ENCODE measurements around the gene CDR2.
"Not testable (repeated sequence)": the region's sequence is repeated elsewhere in the genome, so short reads cannot be mapped to it uniquely, and the experiment has no call there.

Gene CDR2

GRCh38 chr16:22375963-22376640 is 1.7 kb upstream of the CDR2 start:
- DNase-seq (ENCODE audit: low spot score), result no peak

GRCh38 chr16:22375117-22375962 is 921 bp upstream of the CDR2 start:
- peak; percentile 18 for DNase-seq (ENCODE audit: low spot score)

GRCh38 chr16:22373662-22374310 is 633 bp downstream of the CDR2 start:
- DNase-seq (ENCODE audit: low spot score), result peak; percentile 31

GRCh38 chr16:22372882-22373661 is 1.3 kb downstream of the CDR2 start:
- DNase-seq (ENCODE audit: low spot score), result no peak

GRCh38 chr16:22370038-22370820 is 4.2 kb downstream of the CDR2 start:
- DNase-seq (ENCODE audit: low spot score), result no peak

- no peak for DNase-seq (ENCODE audit: low spot score)
These were observed 5.1 kb downstream of the CDR2 start for GRCh38 chr16:22369221-22369811.

GRCh38 chr16:22368200-22368826 is 6.1 kb downstream of the CDR2 start:
- DNase-seq (ENCODE audit: low spot score), result not testable (repeated sequence)

- no peak for DNase-seq (ENCODE audit: low spot score)
These were observed 7.5 kb downstream of the CDR2 start for GRCh38 chr16:22366889-22367288.

GRCh38 chr16:22366371-22366770 is 8.0 kb downstream of the CDR2 start:
- DNase-seq (ENCODE audit: low spot score), result no peak

GRCh38 chr16:22364241-22364640 is 10.2 kb downstream of the CDR2 start:
- DNase-seq (ENCODE audit: low spot score), result no peak

GRCh38 chr16:22360963-22361659 is 13.3 kb downstream of the CDR2 start:
- no peak for DNase-seq (ENCODE audit: low spot score)

- no peak for DNase-seq (ENCODE audit: low spot score)
These were observed 14.7 kb downstream of the CDR2 start for GRCh38 chr16:22359679-22360078.

GRCh38 chr16:22358000-22358399 is 16.4 kb downstream of the CDR2 start:
- no peak for DNase-seq (ENCODE audit: low spot score)

- DNase-seq (ENCODE audit: low spot score), result no peak
These were observed 16.8 kb downstream of the CDR2 start for GRCh38 chr16:22357635-22357971.

GRCh38 chr16:22356930-22357634 is 17.3 kb downstream of the CDR2 start:
- DNase-seq (ENCODE audit: low spot score), result no peak

- no peak for DNase-seq (ENCODE audit: low spot score)
These were observed 18.9 kb downstream of the CDR2 start for GRCh38 chr16:22355487-22355908.

GRCh38 chr16:22353933-22354541 is 20.4 kb downstream of the CDR2 start:
- no peak for DNase-seq (ENCODE audit: low spot score)

- peak; percentile 69 for DNase-seq (ENCODE audit: low spot score)
These were observed 21.1 kb downstream of the CDR2 start for GRCh38 chr16:22353191-22353919.
